ENCODE measurements around the gene PTK6.

The PTK6 gene

GRCh38 chr20:63486300-63486855 lies 50.8 kb downstream of the PTK6 start:
- no peaks in the 10 kb centered on the region for H3K9me3 ChIP-seq (replicated peaks; ENCODE audit: insufficient read depth, low read length)
- H2AFZ ChIP-seq (ENCODE audit: low read length) = no peak overlapping the region
- no peak overlapping the region for H3K4me2 ChIP-seq (ENCODE audit: low read depth, low read length)
- H3K27me3 ChIP-seq (replicated peaks; ENCODE audit: insufficient read depth, low read length) = peaks cover 92% of the 10 kb centered on the region
- no peak overlapping the region for H3K27ac ChIP-seq (ENCODE audit: low read length)
- H3K9me2 ChIP-seq (replicated peaks; ENCODE audit: insufficient read depth, low read length) = no peaks in the 10 kb centered on the region
- no peaks in the 10 kb centered on the region for H3K79me2 ChIP-seq (ENCODE audit: low read length)
- no peaks in the 10 kb centered on the region for H3F3A ChIP-seq (ENCODE audit: insufficient read depth, low read length)
- TF ChIP-seq CTCF (IDR thresholded peaks at IDR 0.05; ENCODE audit: low read length) (no peak), EZH2phosphoT487 (IDR thresholded peaks at IDR 0.05; ENCODE audit: low read length) (no peak), EZH2 (optimal IDR thresholded peaks at IDR 0.05; ENCODE audit: low read depth, low read length) (no peak)
- H4K20me1 ChIP-seq (ENCODE audit: insufficient read depth, low read length) = no peaks in the 10 kb centered on the region
- no peaks in the 10 kb centered on the region; the same call in 1 of the 2 replicates for H3K4me1 ChIP-seq (ENCODE audit: low read length)
- H3K4me3 ChIP-seq (ENCODE audit: low read length) = no peak overlapping the region
- no peak overlapping the region for H3K9ac ChIP-seq (ENCODE audit: low read length)
- no peak for DNase-seq
- H3K36me3 ChIP-seq (replicated peaks; ENCODE audit: insufficient read depth, low read length) = no peaks in the 10 kb centered on the region

GRCh38 chr20:63484651-63485403 lies 52.3 kb downstream of the PTK6 start:
- TF ChIP-seq EZH2phosphoT487 (IDR thresholded peaks at IDR 0.05; ENCODE audit: low read length) (no peak), CTCF (IDR thresholded peaks at IDR 0.05; ENCODE audit: low read length) (no peak), EZH2 (optimal IDR thresholded peaks at IDR 0.05; ENCODE audit: low read depth, low read length) (no peak)
- Histone ChIP-seq H3K4me3 (ENCODE audit: low read length) (no peak overlapping the region), H3K4me2 (ENCODE audit: low read depth, low read length) (no peak overlapping the region), H2AFZ (ENCODE audit: low read length) (no peak overlapping the region), H3K4me1 (ENCODE audit: low read length) (no peaks in the 10 kb centered on the region; the same call in 1 of the 2 replicates), H3K9ac (ENCODE audit: low read length) (no peak overlapping the region), H3K27ac (ENCODE audit: low read length) (no peak overlapping the region), H4K20me1 (ENCODE audit: insufficient read depth, low read length) (no peaks in the 10 kb centered on the region), H3K9me3 (replicated peaks; ENCODE audit: insufficient read depth, low read length) (no peaks in the 10 kb centered on the region), H3K27me3 (replicated peaks; ENCODE audit: insufficient read depth, low read length) (peaks cover 94% of the 10 kb centered on the region), H3F3A (ENCODE audit: insufficient read depth, low read length) (no peaks in the 10 kb centered on the region), H3K36me3 (replicated peaks; ENCODE audit: insufficient read depth, low read length) (no peaks in the 10 kb centered on the region), H3K79me2 (ENCODE audit: low read length) (no peaks in the 10 kb centered on the region), H3K9me2 (replicated peaks; ENCODE audit: insufficient read depth, low read length) (no peaks in the 10 kb centered on the region)
- DNase-seq = no peak

GRCh38 chr20:63484236-63484635 lies 52.9 kb downstream of the PTK6 start:
- Histone ChIP-seq H3K4me2 (ENCODE audit: low read depth, low read length) (no peak overlapping the region), H3F3A (ENCODE audit: insufficient read depth, low read length) (no peaks in the 10 kb centered on the region), H3K4me3 (ENCODE audit: low read length) (no peak overlapping the region), H3K27me3 (replicated peaks; ENCODE audit: insufficient read depth, low read length) (peaks cover 94% of the 10 kb centered on the region), H3K79me2 (ENCODE audit: low read length) (no peaks in the 10 kb centered on the region), H3K9me2 (replicated peaks; ENCODE audit: insufficient read depth, low read length) (no peaks in the 10 kb centered on the region), H3K27ac (ENCODE audit: low read length) (no peak overlapping the region), H4K20me1 (ENCODE audit: insufficient read depth, low read length) (no peaks in the 10 kb centered on the region), H3K9me3 (replicated peaks; ENCODE audit: insufficient read depth, low read length) (no peaks in the 10 kb centered on the region), H2AFZ (ENCODE audit: low read length) (no peak overlapping the region), H3K4me1 (ENCODE audit: low read length) (no peaks in the 10 kb centered on the region; the same call in 1 of the 2 replicates), H3K36me3 (replicated peaks; ENCODE audit: insufficient read depth, low read length) (no peaks in the 10 kb centered on the region), H3K9ac (ENCODE audit: low read length) (no peak overlapping the region)
- TF ChIP-seq EZH2 (optimal IDR thresholded peaks at IDR 0.05; ENCODE audit: low read depth, low read length) (no peak), CTCF (IDR thresholded peaks at IDR 0.05; ENCODE audit: low read length) (no peak), EZH2phosphoT487 (IDR thresholded peaks at IDR 0.05; ENCODE audit: low read length) (no peak)
- DNase-seq = no peak

All from MM.1S (cell line).